HEK293 (cell line): ENCODE measurements around the gene PHF14.

ENCODE experiments used
- CTCF ChIP-seq: fragments of 450-650 bp; formaldehyde crosslinking; IDR thresholded peaks from 2 replicates; pipeline ENCODE4 v1.5.1; 2016; ENCODE audit warnings: missing biosample characterization, missing genetic modification characterization
- SETDB1 ChIP-seq: IDR thresholded peaks from one replicate; pipeline ENCODE4 v1.6.1; 2017; ENCODE audit warnings: mild to moderate bottlenecking, low read length, moderate library complexity, mixed read lengths; ENCODE audit not compliant: insufficient read length
- ZNF184 ChIP-seq: fragments of 450-650 bp; IDR thresholded peaks from 2 replicates; pipeline ENCODE4 v1.5.1; 2018; ENCODE audit warnings: missing biosample characterization, mild to moderate bottlenecking, missing genetic modification characterization
- ZNF19 ChIP-seq: fragments of 450-650 bp; formaldehyde crosslinking; IDR thresholded peaks from 2 replicates; pipeline ENCODE4; 2016; ENCODE audit warnings: missing biosample characterization, missing genetic modification characterization, low read depth
- ZNF24 ChIP-seq: fragments of 450-650 bp; formaldehyde crosslinking; IDR thresholded peaks from 2 replicates; pipeline ENCODE4 v1.5.1; 2016; ENCODE audit warnings: missing biosample characterization, missing genetic modification characterization

- TF ChIP-seq ZNF19 (tag by site-specific recombination) (no peak), SETDB1 (no peak), ZNF184 (tag by site-specific recombination) (no peak), CTCF (no peak), ZNF24 (no peak)
These were observed 239.1 kb downstream of the PHF14 start for GRCh38 chr7:11212816-11213215.
